Transverse colon (tissue), 4 donors: ENCODE data around the gene FCMR. TPM values are rescaled to one million over a fixed set of nuclear protein-coding genes. Genes with fewer than 3 reads are reported as not detected.

Experiments used
- DNase-seq: peaks from one replicate; pipeline ENCODE4 v3.0.0-alpha.2; 2019
- H3K27ac ChIP-seq, 4 donors: fragments of 200-600 bp; sonication (generic); 2 replicates each; pipeline ENCODE4 v1.5.1; 2016 to 2018; ENCODE audit warnings: inconsistent platforms in 4 of 4
- H3K27me3 ChIP-seq: fragments of 200-600 bp; sonication (generic); 2 replicates; pipeline ENCODE4 v1.5.1; 2017; ENCODE audit warnings: inconsistent platforms
- H3K36me3 ChIP-seq, 4 donors: fragments of 200-600 bp; sonication (generic); 2 replicates each; pipeline ENCODE4 v1.5.1; 2017 to 2019; ENCODE audit warnings: inconsistent platforms in 4 of 4
- H3K4me1 ChIP-seq, 4 donors: fragments of 200-600 bp; sonication (generic); 2 replicates each; pipeline ENCODE4 v1.5.1; 2017 to 2020; ENCODE audit warnings: inconsistent platforms in 4 of 4
- H3K4me3 ChIP-seq, 4 donors: fragments of 200-600 bp; sonication (generic); 1 replicate in 1 of 4; 2 replicates in 3 of 4; pipeline versions ENCODE4 v1.5.1 to v1.6.1; 2017 to 2019; ENCODE audit warnings: inconsistent platforms in 4 of 4
- H3K9me3 ChIP-seq, 2 donors: fragments of 200-600 bp; sonication (generic); 2 replicates each; pipeline ENCODE4 v1.5.1; 2017 to 2019; ENCODE audit warnings: inconsistent platforms in 2 of 2
- EP300 ChIP-seq: sonication (generic); formaldehyde crosslinking; IDR thresholded peaks from one replicate; pipeline ENCODE4 v1.6.1; 2017; ENCODE audit warnings: antibody characterized with exemption, low read depth
- POLR2A ChIP-seq: fragments of 450-650 bp; IDR thresholded peaks from one replicate; pipeline ENCODE4 v1.6.1; 2016; ENCODE audit warnings: antibody characterized with exemption, mild to moderate bottlenecking, moderate library complexity
- POLR2AphosphoS5 ChIP-seq, 3 donors: sonication (generic); formaldehyde crosslinking; IDR thresholded peaks; one replicate each; pipeline ENCODE4 v1.6.1; 2016; ENCODE audit warnings: antibody characterized with exemption in 3 of 3
- WGBS, 2 donors: methylation state at CpG; one replicate each; pipeline ENCODE4 v1.1.5; 2018; ENCODE audit warnings: low coverage in 1 of 2; 5-methylcytosine and 5-hydroxymethylcytosine counted together
- in situ Hi-C, 4 donors: fragments of 200-750 bp; cut with MboI; loops; one replicate each; pipeline versions ENCODE4 v1.15.0 to v1.15.1; 2017; ENCODE audit warnings: low sequenced_read_pairs in 3 of 4, low pct_ligation_motif_present in 1 of 4, low pct_unique_long_range_greater_than_20kb in 1 of 4
- intact Hi-C: fragments of 100-400 bp; cut with DNase I; formaldehyde crosslinking; loops from one replicate; pipeline ENCODE4 v1.15.1; 2023; ENCODE audit warnings: low total_unique reads
- total RNA-seq, 4 donors: library from RNA; depleted of rRNA; stranded (reverse); fragments of >200 nt; gene quantifications; one replicate each; pipeline ENCODE4 v1.1.0, GENCODE V29; 2016
- TF ChIP-seq, protein P1 (sequence below), 5 experiments: fragments of 200-600 bp in 3 of 5; fragments of 450-650 bp in 2 of 5; sonication (generic) in 3 of 5; IDR thresholded peaks; 1 replicate in 2 of 5; 2 replicates in 3 of 5; pipeline ENCODE4 v1.5.1; 2016 to 2017; ENCODE audit warnings: antibody characterized with exemption in 5 of 5, inconsistent platforms in 3 of 5, mild to moderate bottlenecking in 2 of 5, moderate library complexity in 1 of 5

The FCMR gene
- total RNA-seq, 4 donors from 2014 or later = 1.00 to 51.6 (median 15.9) TPM

DNA sequence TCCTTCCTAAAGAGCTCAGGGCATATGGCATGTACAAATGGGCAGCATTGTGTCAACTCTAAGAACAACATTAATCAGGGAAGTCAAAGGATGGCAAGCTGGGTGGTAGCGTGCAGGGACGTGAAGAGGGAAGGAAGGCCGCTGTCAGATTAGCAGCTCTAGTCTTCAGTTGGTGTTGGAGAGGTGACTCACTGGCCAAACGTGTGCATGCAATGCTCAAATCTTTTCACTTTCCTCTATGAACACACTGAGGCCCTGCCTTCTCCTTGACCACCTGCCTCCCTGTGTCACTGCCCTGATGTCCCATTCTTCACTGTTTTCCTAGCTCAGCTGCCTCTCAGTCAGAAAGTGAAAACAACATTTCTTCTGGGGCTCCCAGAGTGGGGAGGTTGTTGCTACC lies 30.4 kb upstream of the FCMR start:
- DNase-seq = no peak
- in situ Hi-C loops (no loop called here), intact Hi-C loops (no loop called here)

DNA sequence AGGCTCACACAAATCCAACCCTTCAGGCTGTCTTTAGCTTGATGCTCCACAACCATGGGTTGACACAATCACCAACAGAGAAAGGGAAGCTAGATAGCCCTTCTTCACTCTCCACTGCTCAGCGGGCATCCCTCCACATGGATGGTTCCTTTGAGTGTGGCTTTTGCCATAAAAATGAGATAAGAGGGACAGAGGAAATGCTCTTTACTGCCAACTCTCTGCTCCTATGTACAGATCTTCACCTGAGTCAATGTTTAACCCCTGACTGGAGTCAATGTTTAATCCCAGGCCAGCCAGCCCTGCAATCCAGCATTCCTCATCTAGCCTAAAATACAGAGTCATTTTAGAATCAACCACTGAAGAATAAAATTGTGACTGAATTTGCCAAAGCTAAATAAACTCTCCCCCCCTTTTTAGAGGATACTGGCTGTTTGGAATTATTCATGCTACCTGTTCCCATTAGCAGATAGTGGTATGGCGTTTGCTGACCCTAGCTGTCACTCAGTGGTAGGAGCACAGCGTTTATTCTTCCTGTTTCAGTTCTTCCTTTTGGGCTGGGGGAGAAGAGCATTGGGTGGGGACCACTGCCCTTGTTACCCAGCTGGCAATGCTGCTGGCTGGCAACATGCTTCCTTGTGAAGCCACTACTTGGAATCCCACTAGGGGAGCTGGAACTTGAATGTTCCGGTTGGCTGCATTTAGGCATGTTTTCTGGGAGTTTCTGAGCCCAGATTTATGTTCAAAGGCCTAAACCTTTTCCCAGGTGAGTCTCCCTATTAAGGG lies 29.8 kb upstream of the FCMR start:
- Histone ChIP-seq H3K9me3 (no peaks in the 10 kb centered on the region), H3K4me1 (peaks cover 11 to 90% (median 73%) of the 10 kb centered on the region in 4 donors), H3K27ac (peak overlapping the region; percentile 85 to 90 (median 89)), H3K4me3 (no peak overlapping the region), H3K27me3 (no peaks in the 10 kb centered on the region), H3K36me3 (no peaks in the 10 kb centered on the region)
- intact Hi-C loops = no loop called here
- peak; percentile 53 for DNase-seq
- in situ Hi-C loops = no loop called here
- TF ChIP-seq, protein P1, sequence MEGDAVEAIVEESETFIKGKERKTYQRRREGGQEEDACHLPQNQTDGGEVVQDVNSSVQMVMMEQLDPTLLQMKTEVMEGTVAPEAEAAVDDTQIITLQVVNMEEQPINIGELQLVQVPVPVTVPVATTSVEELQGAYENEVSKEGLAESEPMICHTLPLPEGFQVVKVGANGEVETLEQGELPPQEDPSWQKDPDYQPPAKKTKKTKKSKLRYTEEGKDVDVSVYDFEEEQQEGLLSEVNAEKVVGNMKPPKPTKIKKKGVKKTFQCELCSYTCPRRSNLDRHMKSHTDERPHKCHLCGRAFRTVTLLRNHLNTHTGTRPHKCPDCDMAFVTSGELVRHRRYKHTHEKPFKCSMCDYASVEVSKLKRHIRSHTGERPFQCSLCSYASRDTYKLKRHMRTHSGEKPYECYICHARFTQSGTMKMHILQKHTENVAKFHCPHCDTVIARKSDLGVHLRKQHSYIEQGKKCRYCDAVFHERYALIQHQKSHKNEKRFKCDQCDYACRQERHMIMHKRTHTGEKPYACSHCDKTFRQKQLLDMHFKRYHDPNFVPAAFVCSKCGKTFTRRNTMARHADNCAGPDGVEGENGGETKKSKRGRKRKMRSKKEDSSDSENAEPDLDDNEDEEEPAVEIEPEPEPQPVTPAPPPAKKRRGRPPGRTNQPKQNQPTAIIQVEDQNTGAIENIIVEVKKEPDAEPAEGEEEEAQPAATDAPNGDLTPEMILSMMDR (IDR thresholded peaks at IDR 0.05) = peak in 1 of 5 experiments; percentile 14
- TF ChIP-seq POLR2A (no peak), EP300 (no peak), POLR2AphosphoS5 (IDR thresholded peaks at IDR 0.05) (peak; percentile 8 to 61 (median 45))
- 40 to 65% methylated on average over 1 to 4 of the region's 4 CpGs for WGBS, 2 donors

More for the DNA sequence above, 30.4 kb upstream of the FCMR start:
- Histone ChIP-seq H3K36me3 (no peaks in the 10 kb centered on the region), H3K27ac (peak overlapping the region; percentile 85 to 90 (median 89)), H3K27me3 (no peaks in the 10 kb centered on the region), H3K4me1 (peaks cover 11 to 86% (median 72%) of the 10 kb centered on the region in 4 donors), H3K4me3 (no peak overlapping the region), H3K9me3 (no peaks in the 10 kb centered on the region)
- 60 to 61% methylated on average over 3 to 4 of the region's 4 CpGs for WGBS, 2 donors
- no peak for TF ChIP-seq POLR2A
- peak in 1 of 3 donors; percentile 11 for TF ChIP-seq POLR2AphosphoS5 (IDR thresholded peaks at IDR 0.05)

GRCh38 chr1:206949641-206950040 lies 27.9 kb upstream of the FCMR start:
- intact Hi-C loops (no loop called here), in situ Hi-C loops (no loop called here)
- TF ChIP-seq POLR2A (no peak), EP300 (no peak), POLR2AphosphoS5 (IDR thresholded peaks at IDR 0.05) (no peak)
- TF ChIP-seq, protein P1 (IDR thresholded peaks at IDR 0.05) = no peak
- peak overlapping the region in 1 of 4 donors; percentile 85 for H3K27ac ChIP-seq
- no peaks in the 10 kb centered on the region for H3K9me3 ChIP-seq
- H3K4me1 ChIP-seq = peaks cover 4 to 72% (median 56%) of the 10 kb centered on the region in 4 donors
- no peaks in the 10 kb centered on the region for H3K36me3 ChIP-seq
- WGBS, 2 donors = 87 to 91% methylated on average over 5 of the region's 5 CpGs
- H3K27me3 ChIP-seq = no peaks in the 10 kb centered on the region
- H3K4me3 ChIP-seq = no peak overlapping the region
- DNase-seq = no peak

- no peak for DNase-seq
- Histone ChIP-seq H3K27ac (no peak overlapping the region), H3K9me3 (no peaks in the 10 kb centered on the region), H3K36me3 (no peaks in the 10 kb centered on the region), H3K4me3 (no peak overlapping the region), H3K27me3 (no peaks in the 10 kb centered on the region), H3K4me1 (peaks cover 4 to 68% (median 52%) of the 10 kb centered on the region in 4 donors)
- intact Hi-C loops = no loop called here
- WGBS, 2 donors = 80% methylated on average over 4 of the region's 4 CpGs; no CpG with 5 or more reads in 1 of the 2 donors
- TF ChIP-seq, protein P1 (IDR thresholded peaks at IDR 0.05) = no peak
- in situ Hi-C loops = no loop called here
Observed at GRCh38 chr1:206949208-206949607, 27.5 kb upstream of the FCMR start.
